Measurements from ENCODE around the gene PSME3. TPM values are rescaled to one million over a fixed set of nuclear protein-coding genes. Genes with fewer than 3 reads are reported as not detected.

Gene PSME3
- total and polyA plus RNA-seq, 2 of the 13 experiments (the other 11 are each of a cell fraction or from before 2014, with no cell fraction given) = 66.3 to 135 TPM

DNA sequence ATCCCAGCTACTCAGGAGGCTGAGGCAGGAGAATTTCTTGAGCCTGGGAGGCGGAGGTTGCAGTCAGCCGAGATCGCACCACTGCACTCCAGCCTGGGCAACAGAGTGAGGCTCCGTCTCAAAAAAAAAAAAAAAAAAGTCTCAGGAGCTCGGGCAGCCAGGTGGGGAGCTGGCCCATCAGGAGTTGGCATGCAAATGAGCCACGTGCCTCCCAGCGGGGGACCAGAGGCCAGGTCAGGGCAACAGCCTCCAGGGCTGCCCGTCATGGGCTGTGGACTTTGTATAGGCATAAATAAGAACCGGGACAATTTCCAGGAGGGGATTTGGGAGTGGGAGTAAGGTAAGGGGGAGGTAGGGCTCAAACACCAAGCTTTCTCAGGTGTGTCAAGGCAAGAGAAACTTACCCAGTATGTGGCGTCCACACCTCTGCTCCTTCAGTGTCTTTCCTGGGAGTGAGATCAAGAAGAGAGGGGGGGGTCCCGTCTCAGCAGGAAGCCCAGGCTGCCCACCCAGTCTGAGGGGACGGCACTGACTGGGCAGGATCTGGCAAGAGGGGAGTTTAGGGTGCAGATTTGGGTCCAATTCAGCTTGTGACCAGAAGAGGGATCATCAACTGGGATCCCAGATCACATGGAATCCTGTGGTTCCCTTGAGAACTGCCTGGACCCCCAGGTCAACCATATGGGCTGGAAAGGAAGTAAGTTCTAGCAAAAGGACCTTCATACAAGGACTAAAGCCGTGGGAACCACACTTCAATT lies 45.1 kb downstream of the PSME3 start (continued):
- TF ChIP-seq ZC3H4 (CRISPR knock-in tag; IDR thresholded peaks at IDR 0.05; ENCODE audit: borderline replicate concordance) (no peak), ZNF616 (CRISPR knock-in tag; IDR thresholded peaks at IDR 0.05; ENCODE audit: low read depth) (no peak), KMT2A (CRISPR knock-in tag; IDR thresholded peaks at IDR 0.05) (no peak), ZNF224 (CRISPR knock-in tag; IDR thresholded peaks at IDR 0.05) (no peak), NFYC (CRISPR knock-in tag; IDR thresholded peaks at IDR 0.05) (no peak), TP53 (CRISPR knock-in tag; conservative IDR thresholded peaks at IDR 0.05) (no peak; the same call in 1 of the 2 replicates), ETS1 (CRISPR knock-in tag; IDR thresholded peaks at IDR 0.05) (no peak), ZNF446 (CRISPR knock-in tag; IDR thresholded peaks at IDR 0.05) (no peak), SIX1 (CRISPR knock-in tag; IDR thresholded peaks at IDR 0.05; ENCODE audit: borderline replicate concordance) (no peak), RORA (CRISPR knock-in tag; IDR thresholded peaks at IDR 0.05) (no peak), SRSF9 (IDR thresholded peaks at IDR 0.05; ENCODE audit: borderline replicate concordance, insufficient read depth, low read depth, low read length, poor library complexity, severe bottlenecking) (no peak), JUN (CRISPR knock-in tag; IDR thresholded peaks at IDR 0.05) (no peak), MIER2 (CRISPR knock-in tag; IDR thresholded peaks at IDR 0.05) (no peak), RFX1 (IDR thresholded peaks at IDR 0.05) (no peak), EHMT2 (IDR thresholded peaks at IDR 0.05; ENCODE audit: borderline replicate concordance, low read depth, low read length) (no peak), ZNF850 (CRISPR knock-in tag; conservative IDR thresholded peaks at IDR 0.05) (no peak), ZNF552 (CRISPR knock-in tag; IDR thresholded peaks at IDR 0.05; ENCODE audit: borderline replicate concordance) (no peak), YY1 (IDR thresholded peaks at IDR 0.05; ENCODE audit: insufficient read depth, insufficient replicate concordance, low read depth, low read length) (no peak), HOMEZ (CRISPR knock-in tag; IDR thresholded peaks at IDR 0.05; ENCODE audit: low read depth) (no peak), ZNF672 (CRISPR knock-in tag; IDR thresholded peaks at IDR 0.05) (no peak), PAXIP1 (CRISPR knock-in tag; conservative IDR thresholded peaks at IDR 0.05) (peak; percentile 80)
- TF ChIP-seq, protein P1, sequence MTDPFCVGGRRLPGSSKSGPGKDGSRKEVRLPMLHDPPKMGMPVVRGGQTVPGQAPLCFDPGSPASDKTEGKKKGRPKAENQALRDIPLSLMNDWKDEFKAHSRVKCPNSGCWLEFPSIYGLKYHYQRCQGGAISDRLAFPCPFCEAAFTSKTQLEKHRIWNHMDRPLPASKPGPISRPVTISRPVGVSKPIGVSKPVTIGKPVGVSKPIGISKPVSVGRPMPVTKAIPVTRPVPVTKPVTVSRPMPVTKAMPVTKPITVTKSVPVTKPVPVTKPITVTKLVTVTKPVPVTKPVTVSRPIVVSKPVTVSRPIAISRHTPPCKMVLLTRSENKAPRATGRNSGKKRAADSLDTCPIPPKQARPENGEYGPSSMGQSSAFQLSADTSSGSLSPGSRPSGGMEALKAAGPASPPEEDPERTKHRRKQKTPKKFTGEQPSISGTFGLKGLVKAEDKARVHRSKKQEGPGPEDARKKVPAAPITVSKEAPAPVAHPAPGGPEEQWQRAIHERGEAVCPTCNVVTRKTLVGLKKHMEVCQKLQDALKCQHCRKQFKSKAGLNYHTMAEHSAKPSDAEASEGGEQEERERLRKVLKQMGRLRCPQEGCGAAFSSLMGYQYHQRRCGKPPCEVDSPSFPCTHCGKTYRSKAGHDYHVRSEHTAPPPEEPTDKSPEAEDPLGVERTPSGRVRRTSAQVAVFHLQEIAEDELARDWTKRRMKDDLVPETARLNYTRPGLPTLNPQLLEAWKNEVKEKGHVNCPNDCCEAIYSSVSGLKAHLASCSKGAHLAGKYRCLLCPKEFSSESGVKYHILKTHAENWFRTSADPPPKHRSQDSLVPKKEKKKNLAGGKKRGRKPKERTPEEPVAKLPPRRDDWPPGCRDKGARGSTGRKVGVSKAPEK (CRISPR knock-in tag; IDR thresholded peaks at IDR 0.05; ENCODE audit: borderline replicate concordance) = no peak

All from HepG2 (cell line).